GM12873 (cell line): ENCODE results near the gene EFCAB11.

Experiments
- CTCF ChIP-seq: IDR thresholded peaks from 2 replicates; pipeline ENCODE4 v1.5.1; 2012; ENCODE audit warnings: low read depth, mild to moderate bottlenecking, moderate library complexity, low read length, control low read depth; ENCODE audit not compliant: insufficient read depth; ENCODE audit errors: missing control alignments

Gene EFCAB11

GRCh38 chr14:89990218-89990617 lies 35.7 kb upstream of the EFCAB11 start:
- TF ChIP-seq CTCF: no peak

GRCh38 chr14:89988787-89989186 lies 34.3 kb upstream of the EFCAB11 start:
- no peak for TF ChIP-seq CTCF

GRCh38 chr14:89987161-89987475 lies 32.6 kb upstream of the EFCAB11 start:
- no peak for TF ChIP-seq CTCF

GRCh38 chr14:89986462-89987160 lies 32.1 kb upstream of the EFCAB11 start:
- TF ChIP-seq CTCF: no peak

GRCh38 chr14:89983375-89983774 lies 28.8 kb upstream of the EFCAB11 start:
- TF ChIP-seq CTCF: no peak

- no peak for TF ChIP-seq CTCF
These were observed 24.1 kb upstream of the EFCAB11 start for GRCh38 chr14:89978656-89979055.

GRCh38 chr14:89977668-89978067 lies 23.1 kb upstream of the EFCAB11 start:
- TF ChIP-seq CTCF: no peak
